Measurements from ENCODE around the gene ARID3C.

ARID3C gene

DNA sequence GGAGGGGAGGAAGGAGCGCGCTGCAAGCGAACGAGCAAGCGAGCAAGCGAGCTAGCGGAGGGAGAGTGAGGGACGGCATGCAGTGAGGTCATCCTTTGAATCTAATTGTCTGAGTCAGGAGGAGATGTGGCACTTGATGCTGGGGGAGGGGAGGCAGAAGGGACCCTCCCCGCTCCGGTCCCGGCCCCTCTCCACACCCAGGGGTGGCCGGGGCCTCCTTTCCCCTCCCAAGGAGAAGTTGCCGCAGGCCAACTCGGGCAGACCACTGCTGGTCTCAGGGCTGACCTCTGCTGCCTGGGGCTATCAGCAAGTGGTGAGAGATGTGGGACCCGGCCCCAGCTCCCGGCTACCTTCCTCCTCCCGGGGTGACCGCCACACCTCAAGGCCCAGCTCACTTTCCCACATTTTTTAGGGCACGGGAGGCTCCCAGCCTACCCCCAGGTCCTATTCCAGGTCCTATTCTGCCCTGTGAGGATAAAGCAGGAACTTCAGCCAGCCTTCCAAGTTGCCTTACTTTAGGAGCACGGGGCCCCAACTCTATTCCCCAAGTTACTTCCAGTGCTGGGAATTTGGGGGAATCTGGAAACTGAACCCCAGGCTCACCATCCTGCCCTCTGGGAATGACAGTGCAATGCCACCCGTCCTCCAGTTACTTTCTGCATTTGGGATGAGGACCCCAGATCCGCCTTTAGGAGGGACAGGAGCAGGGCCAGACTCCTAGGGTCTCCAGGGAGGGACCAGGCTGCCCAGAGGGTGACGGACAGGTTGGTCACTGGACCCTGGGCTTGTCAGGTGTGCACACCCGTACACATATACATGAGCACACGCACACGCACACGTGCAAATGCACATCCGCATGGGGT, 50.4 kb downstream of the ARID3C start:
- Histone ChIP-seq H2BK120ac (ENCODE audit: low read depth, low read length) (no peak overlapping the region), H3K27me3 (ENCODE audit: control insufficient read depth in 1 of 2, insufficient read depth in 1 of 2, low read length in 2 of 2) (peaks cover 74 to 95% of the 10 kb centered on the region in 2 experiments), H2BK12ac (ENCODE audit: low read length in 2 of 2) (no peak overlapping the region), H2BK5ac (ENCODE audit: low read depth, low read length, poor library complexity, severe bottlenecking) (no peak overlapping the region), H4K91ac (ENCODE audit: low read length) (no peak overlapping the region), H3K36me3 (ENCODE audit: control insufficient read depth in 1 of 2, insufficient read depth in 2 of 2, low read depth in 1 of 2, low read length in 2 of 2) (no peaks in the 10 kb centered on the region), H3K9ac (ENCODE audit: low read length) (peak overlapping the region; percentile 45), H3K9me3 (ENCODE audit: control insufficient read depth, low read length) (no peaks in the 10 kb centered on the region), H3K79me1 (replicated peaks; ENCODE audit: low read length, poor library complexity, severe bottlenecking) (no peaks in the 10 kb centered on the region), H3K4ac (ENCODE audit: low read depth in 1 of 2, low read length in 2 of 2) (no peak overlapping the region), H2BK15ac (ENCODE audit: low read depth, poor library complexity, severe bottlenecking) (no peak overlapping the region), H3K14ac (ENCODE audit: low read length in 2 of 2) (no peak overlapping the region), H3K4me3 (ENCODE audit: insufficient read depth in 1 of 2, low read depth in 1 of 2, low read length in 2 of 2) (peak overlapping the region; percentile 35 to 41), H4K8ac (ENCODE audit: low read length) (no peak overlapping the region), H3K23ac (ENCODE audit: low read length in 2 of 2) (peak overlapping the region in 1 of 2 experiments; percentile 94), H3K4me1 (ENCODE audit: control insufficient read depth, insufficient read depth, low read depth, low read length) (peaks cover 12% of the 10 kb centered on the region), H3K4me2 (ENCODE audit: low read length, poor library complexity, severe bottlenecking) (peak overlapping the region; percentile 66), H2AFZ (ENCODE audit: low read depth, low read length) (no peak overlapping the region), H3K27ac (ENCODE audit: low read length, poor library complexity, severe bottlenecking) (no peak overlapping the region), H2AK5ac (ENCODE audit: low read length, severe bottlenecking) (no peak overlapping the region), H3K18ac (ENCODE audit: low read depth in 1 of 2, low read length in 2 of 2) (no peak overlapping the region)
- 11% methylated on average over 12 of the region's 28 CpGs for WGBS
- DNase-seq = peak; percentile 58

GRCh38 chr9:34577400-34578240, 51.2 kb downstream of the ARID3C start:
- Histone ChIP-seq H3K79me1 (replicated peaks; ENCODE audit: low read length, poor library complexity, severe bottlenecking) (no peaks in the 10 kb centered on the region), H3K9ac (ENCODE audit: low read length) (peak overlapping the region; percentile 45), H3K4me3 (ENCODE audit: insufficient read depth in 1 of 2, low read depth in 1 of 2, low read length in 2 of 2) (peak overlapping the region; percentile 35 to 41), H2AK5ac (ENCODE audit: low read length, severe bottlenecking) (no peak overlapping the region), H3K18ac (ENCODE audit: low read depth in 1 of 2, low read length in 2 of 2) (no peak overlapping the region), H3K23ac (ENCODE audit: low read length in 2 of 2) (peak overlapping the region in 1 of 2 experiments; percentile 34), H4K8ac (ENCODE audit: low read length) (no peak overlapping the region), H2AFZ (ENCODE audit: low read depth, low read length) (no peak overlapping the region), H3K4ac (ENCODE audit: low read depth in 1 of 2, low read length in 2 of 2) (no peak overlapping the region), H3K4me1 (ENCODE audit: control insufficient read depth, insufficient read depth, low read depth, low read length) (peaks cover 12% of the 10 kb centered on the region), H3K4me2 (ENCODE audit: low read length, poor library complexity, severe bottlenecking) (peak overlapping the region; percentile 66), H3K27me3 (ENCODE audit: control insufficient read depth in 1 of 2, insufficient read depth in 1 of 2, low read length in 2 of 2) (peaks cover 65 to 95% of the 10 kb centered on the region in 2 experiments), H2BK5ac (ENCODE audit: low read depth, low read length, poor library complexity, severe bottlenecking) (no peak overlapping the region), H3K14ac (ENCODE audit: low read length in 2 of 2) (no peak overlapping the region), H2BK12ac (ENCODE audit: low read length in 2 of 2) (peak overlapping the region in 1 of 2 experiments; percentile 24), H4K91ac (ENCODE audit: low read length) (no peak overlapping the region), H2BK15ac (ENCODE audit: low read depth, poor library complexity, severe bottlenecking) (no peak overlapping the region), H3K36me3 (ENCODE audit: control insufficient read depth in 1 of 2, insufficient read depth in 2 of 2, low read depth in 1 of 2, low read length in 2 of 2) (no peaks in the 10 kb centered on the region), H3K27ac (ENCODE audit: low read length, poor library complexity, severe bottlenecking) (no peak overlapping the region), H3K9me3 (ENCODE audit: control insufficient read depth, low read length) (no peaks in the 10 kb centered on the region), H2BK120ac (ENCODE audit: low read depth, low read length) (no peak overlapping the region)
- DNase-seq = no peak
- WGBS = 1% methylated on average over 36 of the region's 62 CpGs

DNA sequence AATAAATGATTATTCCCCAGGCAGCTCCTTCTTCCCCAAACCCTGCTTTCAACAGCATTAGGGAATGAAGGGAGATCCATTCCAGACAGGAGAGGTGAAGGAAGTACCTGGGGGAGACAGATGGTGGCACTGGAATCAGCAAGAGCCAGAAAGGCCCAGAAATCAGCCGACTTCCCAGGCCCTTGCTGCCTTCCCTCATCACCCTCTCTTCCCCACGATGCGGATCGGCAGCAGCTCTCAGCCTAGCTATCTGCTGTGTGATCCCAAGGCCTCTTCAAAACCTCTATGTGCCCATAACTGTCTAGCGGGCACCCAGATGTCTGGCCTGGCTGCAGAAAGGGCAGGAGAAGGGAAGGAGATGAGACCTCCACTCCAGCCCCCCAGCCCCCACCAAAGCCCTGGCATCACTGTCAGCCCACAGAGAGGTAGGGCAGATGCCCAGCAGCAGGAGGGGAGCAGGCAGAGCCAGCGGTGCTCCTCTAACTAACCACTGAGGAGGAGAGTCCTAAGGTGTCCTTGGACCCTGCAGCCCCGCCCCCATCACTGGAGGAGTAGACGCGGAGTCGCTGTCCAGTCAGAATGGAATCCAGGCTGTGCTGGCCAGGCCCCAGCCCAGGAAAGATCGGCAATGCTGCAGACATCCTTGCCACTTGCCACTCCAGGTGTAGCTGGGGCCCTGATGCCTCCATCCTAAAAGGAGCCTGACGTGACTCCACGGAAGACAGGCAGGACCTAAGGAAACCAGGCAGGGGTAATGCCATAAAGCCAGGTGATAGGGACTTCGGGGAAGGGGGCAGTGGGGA, 52.1 kb downstream of the ARID3C start:
- no peak for DNase-seq
- no peaks in the 10 kb centered on the region for H3K79me1 ChIP-seq (replicated peaks; ENCODE audit: low read length, poor library complexity, severe bottlenecking)
- WGBS = 39% methylated on average over 14 of the region's 14 CpGs
- no peak overlapping the region for H3K27ac ChIP-seq (ENCODE audit: low read length, poor library complexity, severe bottlenecking)
- no peak overlapping the region for H2BK5ac ChIP-seq (ENCODE audit: low read depth, low read length, poor library complexity, severe bottlenecking)
- H4K8ac ChIP-seq (ENCODE audit: low read length) = no peak overlapping the region
- peaks cover 12% of the 10 kb centered on the region for H3K4me1 ChIP-seq (ENCODE audit: control insufficient read depth, insufficient read depth, low read depth, low read length)
- no peak overlapping the region for H2BK12ac ChIP-seq (ENCODE audit: low read length in 2 of 2)
- H2AK5ac ChIP-seq (ENCODE audit: low read length, severe bottlenecking) = no peak overlapping the region
- no peaks in the 10 kb centered on the region for H3K36me3 ChIP-seq (ENCODE audit: control insufficient read depth in 1 of 2, insufficient read depth in 2 of 2, low read depth in 1 of 2, low read length in 2 of 2)
- H3K18ac ChIP-seq (ENCODE audit: low read depth in 1 of 2, low read length in 2 of 2) = no peak overlapping the region
- H4K91ac ChIP-seq (ENCODE audit: low read length) = no peak overlapping the region
- no peak overlapping the region for H3K4ac ChIP-seq (ENCODE audit: low read depth in 1 of 2, low read length in 2 of 2)
- H3K4me3 ChIP-seq (ENCODE audit: insufficient read depth in 1 of 2, low read depth in 1 of 2, low read length in 2 of 2) = peak overlapping the region in 1 of 2 experiments; percentile 7
- no peaks in the 10 kb centered on the region for H3K9me3 ChIP-seq (ENCODE audit: control insufficient read depth, low read length)
- H3K14ac ChIP-seq (ENCODE audit: low read length in 2 of 2) = no peak overlapping the region
- H3K27me3 ChIP-seq (ENCODE audit: control insufficient read depth in 1 of 2, insufficient read depth in 1 of 2, low read length in 2 of 2) = peaks cover 62 to 93% of the 10 kb centered on the region in 2 experiments
- no peak overlapping the region for H3K9ac ChIP-seq (ENCODE audit: low read length)
- H3K23ac ChIP-seq (ENCODE audit: low read length in 2 of 2) = peak overlapping the region in 1 of 2 experiments; percentile 34
- no peak overlapping the region for H2AFZ ChIP-seq (ENCODE audit: low read depth, low read length)
- H2BK120ac ChIP-seq (ENCODE audit: low read depth, low read length) = no peak overlapping the region
- no peak overlapping the region for H3K4me2 ChIP-seq (ENCODE audit: low read length, poor library complexity, severe bottlenecking)
- no peak overlapping the region for H2BK15ac ChIP-seq (ENCODE audit: low read depth, poor library complexity, severe bottlenecking)
